ENCODE data around the gene NACC2.

GRCh38 chr9:136024696-136025316 lies 70.3 kb downstream of the NACC2 start:
- TF ChIP-seq CTCF (IDR thresholded peaks at IDR 0.05; ENCODE audit: poor library complexity), result no peak
- no peak for TF ChIP-seq EZH2phosphoT487 (IDR thresholded peaks at IDR 0.05; ENCODE audit: low read depth, severe bottlenecking, unreplicated experiment)
- TF ChIP-seq EZH2 (IDR thresholded peaks at IDR 0.05; ENCODE audit: borderline replicate concordance), result no peak

Measured in hepatocyte (in vitro differentiated cells).